HFFc6 (cell line): Measurements from ENCODE around the gene LRP5. TPM values are rescaled to one million over a fixed set of nuclear protein-coding genes. Genes with fewer than 3 reads are reported as not detected.

Experiments used
- DNase-seq: peaks from one replicate; pipeline ENCODE4 v3.0.0-alpha.2; 2018
- H3K27ac Mint-ChIP-seq: 2 replicates; pipeline ENCODE4 v1.8.0; 2020; ENCODE audit warnings: mild to moderate bottlenecking, mixed read lengths
- H3K27me3 Mint-ChIP-seq: 2 replicates; pipeline ENCODE4 v1.8.0; 2021; ENCODE audit warnings: mild to moderate bottlenecking, moderate library complexity, mixed read lengths; ENCODE audit not compliant: insufficient read depth
- H3K36me3 Mint-ChIP-seq: 2 replicates; pipeline ENCODE4 v1.8.0; 2021; ENCODE audit warnings: low read depth, mixed read lengths
- H3K4me1 Mint-ChIP-seq: 2 replicates; pipeline ENCODE4 v1.8.0; 2020; ENCODE audit warnings: low read depth, mixed read lengths
- H3K4me3 Mint-ChIP-seq: 2 replicates; pipeline ENCODE4 v1.8.0; 2020; ENCODE audit warnings: mild to moderate bottlenecking, moderate library complexity, mixed read lengths
- H3K9me3 Mint-ChIP-seq: 2 replicates; pipeline ENCODE4 v1.8.0; 2020; ENCODE audit warnings: mild to moderate bottlenecking, mixed read lengths
- total RNA-seq, 6 experiments: library from RNA; stranded (reverse); fragmentation: NEBNext Ultra II Directional; extraction: Animal tissue kit (Norgen Biotek cat#: 25700); gene quantifications; 2 replicates in 1 of 6; 3 replicates in 5 of 6; pipeline ENCODE4 v1.2.3, GENCODE V29; 2021
- TF ChIP-seq, protein P1 (sequence below): fragments of 200-600 bp; sonication (generic); IDR thresholded peaks from 2 replicates; pipeline ENCODE4 v1.5.0; 2021; ENCODE audit warnings: antibody characterized with exemption, mild to moderate bottlenecking

The LRP5 gene
- total RNA-seq, 6 experiments from 2014 or later, result 2.5 to 14.9 (median 3.8) TPM

GRCh38 chr11:68413591-68413999 is 101.2 kb downstream of the LRP5 start:
- H3K27me3 Mint-ChIP-seq, result peaks cover 3% of the 10 kb centered on the region
- no peak for DNase-seq
- TF ChIP-seq, protein P1, sequence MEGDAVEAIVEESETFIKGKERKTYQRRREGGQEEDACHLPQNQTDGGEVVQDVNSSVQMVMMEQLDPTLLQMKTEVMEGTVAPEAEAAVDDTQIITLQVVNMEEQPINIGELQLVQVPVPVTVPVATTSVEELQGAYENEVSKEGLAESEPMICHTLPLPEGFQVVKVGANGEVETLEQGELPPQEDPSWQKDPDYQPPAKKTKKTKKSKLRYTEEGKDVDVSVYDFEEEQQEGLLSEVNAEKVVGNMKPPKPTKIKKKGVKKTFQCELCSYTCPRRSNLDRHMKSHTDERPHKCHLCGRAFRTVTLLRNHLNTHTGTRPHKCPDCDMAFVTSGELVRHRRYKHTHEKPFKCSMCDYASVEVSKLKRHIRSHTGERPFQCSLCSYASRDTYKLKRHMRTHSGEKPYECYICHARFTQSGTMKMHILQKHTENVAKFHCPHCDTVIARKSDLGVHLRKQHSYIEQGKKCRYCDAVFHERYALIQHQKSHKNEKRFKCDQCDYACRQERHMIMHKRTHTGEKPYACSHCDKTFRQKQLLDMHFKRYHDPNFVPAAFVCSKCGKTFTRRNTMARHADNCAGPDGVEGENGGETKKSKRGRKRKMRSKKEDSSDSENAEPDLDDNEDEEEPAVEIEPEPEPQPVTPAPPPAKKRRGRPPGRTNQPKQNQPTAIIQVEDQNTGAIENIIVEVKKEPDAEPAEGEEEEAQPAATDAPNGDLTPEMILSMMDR, result no peak
- H3K9me3 Mint-ChIP-seq, result no peaks in the 10 kb centered on the region
- H3K4me3 Mint-ChIP-seq, result no peak overlapping the region
- H3K4me1 Mint-ChIP-seq, result no peaks in the 10 kb centered on the region
- no peaks in the 10 kb centered on the region for H3K36me3 Mint-ChIP-seq
- no peak overlapping the region for H3K27ac Mint-ChIP-seq

- Mint-ChIP-seq H3K27me3 (peaks cover 3% of the 10 kb centered on the region; the same call in 1 of the 2 replicates), H3K9me3 (no peaks in the 10 kb centered on the region), H3K27ac (no peak overlapping the region), H3K4me3 (no peak overlapping the region), H3K36me3 (no peaks in the 10 kb centered on the region), H3K4me1 (no peaks in the 10 kb centered on the region)
- no peak for DNase-seq
- TF ChIP-seq, protein P1, result no peak
These were observed 102.3 kb downstream of the LRP5 start for GRCh38 chr11:68414496-68415221.

DNA sequence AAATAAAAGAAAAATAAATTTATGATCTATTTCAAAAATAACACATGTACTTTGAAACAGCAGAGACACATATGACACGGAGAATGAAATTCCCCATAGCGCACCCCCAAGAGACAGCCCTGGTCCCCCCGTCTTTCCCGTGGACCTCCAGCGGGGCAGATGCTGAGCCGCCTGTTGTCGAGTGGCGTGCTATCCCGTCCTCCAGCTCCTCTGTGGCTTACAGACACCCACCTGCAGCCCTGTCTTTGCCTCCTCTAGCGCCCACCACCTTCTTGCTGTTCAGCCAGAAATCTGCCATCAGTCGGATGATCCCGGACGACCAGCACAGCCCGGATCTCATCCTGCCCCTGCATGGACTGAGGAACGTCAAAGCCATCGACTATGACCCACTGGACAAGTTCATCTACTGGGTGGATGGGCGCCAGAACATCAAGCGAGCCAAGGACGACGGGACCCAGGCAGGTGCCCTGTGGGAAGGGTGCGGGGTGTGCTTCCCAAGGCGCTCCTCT is 103.7 kb downstream of the LRP5 start:
- TF ChIP-seq, protein P1, result no peak
- Mint-ChIP-seq H3K4me1 (no peaks in the 10 kb centered on the region), H3K36me3 (no peaks in the 10 kb centered on the region), H3K27ac (no peak overlapping the region), H3K4me3 (no peak overlapping the region), H3K27me3 (peaks cover 5% of the 10 kb centered on the region; the same call in 1 of the 2 replicates), H3K9me3 (no peaks in the 10 kb centered on the region)
- DNase-seq, result no peak

- Mint-ChIP-seq H3K4me1 (no peaks in the 10 kb centered on the region), H3K9me3 (no peaks in the 10 kb centered on the region), H3K4me3 (no peak overlapping the region), H3K36me3 (no peaks in the 10 kb centered on the region), H3K27me3 (peaks cover 2% of the 10 kb centered on the region; the same call in 1 of the 2 replicates), H3K27ac (no peak overlapping the region)
- DNase-seq, result no peak
- TF ChIP-seq, protein P1, result no peak
These were observed 106.3 kb downstream of the LRP5 start for GRCh38 chr11:68418648-68419047.

GRCh38 chr11:68420171-68420570 is 107.8 kb downstream of the LRP5 start:
- TF ChIP-seq, protein P1, result no peak
- Mint-ChIP-seq H3K27ac (no peak overlapping the region), H3K36me3 (no peaks in the 10 kb centered on the region), H3K27me3 (peaks cover 3% of the 10 kb centered on the region), H3K4me1 (no peaks in the 10 kb centered on the region), H3K4me3 (no peak overlapping the region), H3K9me3 (no peaks in the 10 kb centered on the region)
- DNase-seq, result no peak
